Heart left ventricle (tissue), 16 donors: ENCODE results near the gene RBP5. TPM values are rescaled to one million over a fixed set of nuclear protein-coding genes. Genes with fewer than 3 reads are reported as not detected.
A peak's percentile ranks its signal among the peaks of the same experiment; 100 is the strongest.

ENCODE experiments used
- ATAC-seq, 4 donors: fragments of 200-7000 bp; cut with Tn5 transposase; one replicate each; pipeline ENCODE4 v1.9.1; 2020 to 2022; ENCODE audit warnings: moderate library complexity in 4 of 4, mild to moderate bottlenecking in 3 of 4, moderate number of reproducible peaks in 1 of 4
- DNase-seq, 5 donors: peaks; one replicate each; pipeline ENCODE4 v3.0.0-alpha.2; 2020
- H3K27ac ChIP-seq, 12 donors: fragments of 200-600 bp; sonication (generic) in 4 of 12; one replicate each; pipeline versions ENCODE4 v1.5.0 to v1.8.0; 2016 to 2022; ENCODE audit warnings: mild to moderate bottlenecking in 2 of 12
- H3K27me3 ChIP-seq, 9 donors: fragments of 200-600 bp; sonication (generic) in 2 of 9; one replicate each; pipeline versions ENCODE4 v1.5.1 to v1.8.0; 2016 to 2022; ENCODE audit warnings: mild to moderate bottlenecking in 3 of 9
- H3K36me3 ChIP-seq, 9 donors: fragments of 200-600 bp; sonication (generic) in 2 of 9; one replicate each; pipeline versions ENCODE4 v1.5.0 to v1.8.0; 2018 to 2022; ENCODE audit warnings: mild to moderate bottlenecking in 2 of 9
- H3K4me1 ChIP-seq, 12 donors: fragments of 200-600 bp; sonication (generic) in 4 of 12; one replicate each; pipeline versions ENCODE4 v1.5.0 to v1.8.0; 2016 to 2022; ENCODE audit warnings: mild to moderate bottlenecking in 3 of 12
- H3K4me3 ChIP-seq, 12 donors: fragments of 200-600 bp; sonication (generic) in 4 of 12; one replicate each; pipeline versions ENCODE4 v1.5.0 to v1.8.0; 2017 to 2022; ENCODE audit warnings: mild to moderate bottlenecking in 9 of 12, moderate library complexity in 4 of 12
- H3K9me3 ChIP-seq, 12 donors: fragments of 200-600 bp; sonication (generic) in 4 of 12; one replicate each; pipeline versions ENCODE4 v1.5.0 to v1.8.0; 2016 to 2022; ENCODE audit warnings: mild to moderate bottlenecking in 1 of 12
- POLR2A ChIP-seq, 2 donors: fragments of 450-650 bp; IDR thresholded peaks; one replicate each; pipeline ENCODE4 v1.6.1; 2017; ENCODE audit warnings: antibody characterized with exemption in 2 of 2, mild to moderate bottlenecking in 2 of 2, moderate library complexity in 2 of 2
- WGBS, 4 donors: extraction: QIAGEN DNeasy Blood & Tissue Kit in 2 of 4; methylation state at CpG; one replicate each; pipeline versions ENCODE4 v1.1.5 to v1.1.7; 2013 to 2018; 5-methylcytosine and 5-hydroxymethylcytosine counted together
- intact Hi-C, 10 donors: fragments of 100-400 bp; cut with DNase I; formaldehyde crosslinking; loops; one replicate each; pipeline versions ENCODE4 v1.11.1 to v1.14.2; 2022
- polyA plus RNA-seq, 2 donors: library from polyadenylated mRNA; stranded (reverse); fragments of 200-250 nt; gene quantifications; one replicate each; pipeline ENCODE4 v1.2.3, GENCODE V29; 2013
- total RNA-seq, 9 donors: library from RNA; depleted of rRNA in 2 of 9; stranded (reverse); fragments of >200 nt in 2 of 9; fragmentation: NEBNext Ultra II Directional in 3 of 9; extraction: Animal tissue kit (Norgen Biotek cat#: 25700) in 3 of 9; gene quantifications; one replicate each; pipeline versions ENCODE4 v1.1.0 to v1.2.4, GENCODE V29; 2016 to 2023
- TF ChIP-seq, protein P1 (sequence below), 12 donors: fragments of 200-600 bp; sonication (generic) in 4 of 12; IDR thresholded peaks; one replicate each; pipeline versions ENCODE4 v1.5.0 to v1.8.0; 2018 to 2022; ENCODE audit warnings: antibody characterized with exemption in 12 of 12, mild to moderate bottlenecking in 5 of 12
- donor health status: ischemic (EF 13 %, LVEDD 7.1; RV severe dilation, severe dysfunction).
- donor health status: healthy with polysubstance abuse.
- donor health status: DM: no; HTN: yes; CAD: no.
- donor health status: DM: no; HTN: no; CAD: no.
- donor health status: ischemic (EF 25% LVEDD 6.9; RV normal size, moderate dysfunction).
- donor health status: ischemic (EF 25% LVEDD 5.7; RV mildly dilated, moderate dysfunction).
- donor health status: healthy.
- donor health status: DM: yes; HTN: yes; CAD: no.
- donor health status: ischemic (EF 35%, LVEDD 5.7; RV mildly dilated, moderate dysfunction).
- donor health status: nonischemic (EF 11% LVEDD 7.7; RV severe dilation, severe dysfunction).
- donor health status: DM: yes; HTN: yes; CAD: no.
- donor health status: PGD.
- donor health status: ischemic (EF 29% LVEDD 5.4; RV normal size, mild dysfunction).
- donor health status: nonischemic (EF 23%, LVEDD 6.1; RV moderate dilation, normal function).

Gene RBP5
- total and polyA plus RNA-seq, 11 donors: 0.34 to 2.1 (median 0.90) TPM; not detected in 7

DNA sequence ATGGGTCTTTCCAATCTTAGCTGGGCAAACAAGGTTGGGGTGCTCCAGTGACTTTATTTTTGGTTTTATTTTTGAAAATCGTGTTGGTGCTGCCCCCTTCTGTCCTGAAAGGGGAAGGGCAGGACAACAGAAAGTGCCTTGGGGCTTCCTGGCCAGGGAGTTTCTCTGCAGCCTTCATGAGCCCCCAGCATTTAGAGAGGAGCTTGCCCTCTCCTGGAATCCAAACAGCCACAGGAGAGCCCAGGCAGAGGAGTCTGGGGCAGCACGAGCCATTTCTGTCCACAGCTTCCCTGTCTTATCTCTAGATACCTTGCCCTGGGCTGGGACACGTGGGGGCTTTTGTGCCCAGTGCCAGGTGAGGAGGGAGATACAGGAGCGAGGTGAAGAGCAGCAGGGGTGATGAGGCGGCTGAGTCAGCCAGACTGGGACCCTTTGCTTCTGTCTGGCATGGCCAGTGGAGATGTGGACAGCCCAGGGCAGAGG is 15.3 kb downstream of the RBP5 start:
- no peaks in the 10 kb centered on the region for H3K27me3 ChIP-seq
- H3K4me1 ChIP-seq: peaks cover 0 to 26% (median 5%) of the 10 kb centered on the region in 12 donors
- H3K27ac ChIP-seq: no peak overlapping the region
- 23 to 42% (median 35%) methylated on average over 4 to 5 of the region's 5 CpGs for WGBS, 4 donors
- no peak overlapping the region for H3K4me3 ChIP-seq
- intact Hi-C loops: loop anchor here in 4 of 10 donors (1.0 to 5.0 kb wide), 6 partner anchors 53 to 246 kb away; partner anchors contain the start of genes ATN1 (in 1 of the 4), C1S (in 1 of the 4), LPCAT3 (in 1 of the 4) and TPI1 (in 1 of the 4)
- ATAC-seq: no peak
- no peaks in the 10 kb centered on the region for H3K9me3 ChIP-seq
- no peak for DNase-seq
- H3K36me3 ChIP-seq: peaks cover 0 to 19% (median 0%) of the 10 kb centered on the region in 9 donors
- no peak for TF ChIP-seq POLR2A (IDR thresholded peaks at IDR 0.05)
- TF ChIP-seq, protein P1, sequence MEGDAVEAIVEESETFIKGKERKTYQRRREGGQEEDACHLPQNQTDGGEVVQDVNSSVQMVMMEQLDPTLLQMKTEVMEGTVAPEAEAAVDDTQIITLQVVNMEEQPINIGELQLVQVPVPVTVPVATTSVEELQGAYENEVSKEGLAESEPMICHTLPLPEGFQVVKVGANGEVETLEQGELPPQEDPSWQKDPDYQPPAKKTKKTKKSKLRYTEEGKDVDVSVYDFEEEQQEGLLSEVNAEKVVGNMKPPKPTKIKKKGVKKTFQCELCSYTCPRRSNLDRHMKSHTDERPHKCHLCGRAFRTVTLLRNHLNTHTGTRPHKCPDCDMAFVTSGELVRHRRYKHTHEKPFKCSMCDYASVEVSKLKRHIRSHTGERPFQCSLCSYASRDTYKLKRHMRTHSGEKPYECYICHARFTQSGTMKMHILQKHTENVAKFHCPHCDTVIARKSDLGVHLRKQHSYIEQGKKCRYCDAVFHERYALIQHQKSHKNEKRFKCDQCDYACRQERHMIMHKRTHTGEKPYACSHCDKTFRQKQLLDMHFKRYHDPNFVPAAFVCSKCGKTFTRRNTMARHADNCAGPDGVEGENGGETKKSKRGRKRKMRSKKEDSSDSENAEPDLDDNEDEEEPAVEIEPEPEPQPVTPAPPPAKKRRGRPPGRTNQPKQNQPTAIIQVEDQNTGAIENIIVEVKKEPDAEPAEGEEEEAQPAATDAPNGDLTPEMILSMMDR (IDR thresholded peaks at IDR 0.05): peak; percentile 75 to 89 (median 85)

GRCh38 chr12:7112041-7112440 is 16.6 kb downstream of the RBP5 start:
- no peaks in the 10 kb centered on the region for H3K27me3 ChIP-seq
- H3K9me3 ChIP-seq: no peaks in the 10 kb centered on the region
- peaks cover 0 to 37% (median 10%) of the 10 kb centered on the region in 12 donors for H3K4me1 ChIP-seq
- ATAC-seq (no peak), DNase-seq (no peak)
- TF ChIP-seq, protein P1 (IDR thresholded peaks at IDR 0.05): no peak
- no peak overlapping the region for H3K4me3 ChIP-seq
- peak overlapping the region in 1 of 12 donors; percentile 1 for H3K27ac ChIP-seq
- intact Hi-C loops: loop anchor here in 4 of 10 donors (5.0 kb wide), 5 partner anchors 95 to 245 kb away; partner anchors contain the start of genes ATN1 (in 1 of the 4), LPCAT3 (in 1 of the 4) and TPI1 (in 1 of the 4)
- 78 to 85% (median 81%) methylated on average over 4 of the region's 4 CpGs for WGBS, 4 donors
- H3K36me3 ChIP-seq: peaks cover 0 to 14% (median 0%) of the 10 kb centered on the region in 9 donors

DNA sequence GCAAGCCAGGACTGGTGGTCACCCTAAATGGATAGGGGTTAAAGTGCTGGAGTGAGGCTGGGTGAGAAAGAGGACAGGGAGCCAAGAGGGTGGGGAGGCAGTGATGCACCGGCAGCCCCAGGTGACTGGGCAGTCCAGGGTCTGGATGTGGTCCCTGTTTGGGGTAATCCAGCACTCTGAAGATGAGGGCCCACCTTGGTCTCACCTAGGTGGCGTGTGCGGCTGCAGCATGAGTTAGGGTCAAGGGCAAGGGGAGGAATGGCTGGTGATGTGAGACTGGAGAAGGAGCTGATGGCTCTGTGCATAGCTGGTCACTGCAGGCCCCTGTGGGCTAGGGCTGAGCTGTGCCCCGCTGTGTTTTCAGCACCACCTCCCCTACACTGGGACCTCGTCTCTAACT is 18.0 kb downstream of the RBP5 start:
- whole genome bisulfite sequencing, 4 donors: 89 to 95% (median 94%) methylated on average over 5 of the region's 5 CpGs
- no peak for DNase-seq
- intact Hi-C loops: loop anchor here in 4 of 10 donors (5.0 kb wide), 5 partner anchors 93 to 243 kb away; partner anchors contain the start of genes ATN1 (in 1 of the 4), LPCAT3 (in 1 of the 4) and TPI1 (in 1 of the 4)
- Histone ChIP-seq H3K27ac (no peak overlapping the region), H3K36me3 (peaks cover 0 to 9% (median 0%) of the 10 kb centered on the region in 9 donors), H3K9me3 (peaks cover 0 to 10% (median 5%) of the 10 kb centered on the region in 12 donors), H3K4me3 (no peak overlapping the region), H3K27me3 (no peaks in the 10 kb centered on the region), H3K4me1 (peaks cover 0 to 41% (median 10%) of the 10 kb centered on the region in 12 donors)
- no peak for ATAC-seq
- TF ChIP-seq, protein P1 (IDR thresholded peaks at IDR 0.05): no peak
- TF ChIP-seq POLR2A (IDR thresholded peaks at IDR 0.05): no peak

- DNase-seq: no peak
- Histone ChIP-seq H3K4me3 (peak overlapping the region in 7 of 12 donors; percentile 59 to 76 (median 70)), H3K36me3 (peaks cover 0 to 2% (median 0%) of the 10 kb centered on the region in 9 donors), H3K27me3 (no peaks in the 10 kb centered on the region), H3K9me3 (peaks cover 0 to 12% (median 5%) of the 10 kb centered on the region in 12 donors), H3K27ac (peak overlapping the region in 11 of 12 donors; percentile 75 to 94 (median 91)), H3K4me1 (peaks cover 0 to 41% (median 10%) of the 10 kb centered on the region in 12 donors)
- ATAC-seq: no peak
- TF ChIP-seq, protein P1 (IDR thresholded peaks at IDR 0.05): no peak
- no peak for TF ChIP-seq POLR2A (IDR thresholded peaks at IDR 0.05)
- WGBS, 4 donors: 62 to 70% (median 66%) methylated on average over 5 of the region's 5 CpGs
- intact Hi-C loops: loop anchor here in 9 of 10 donors (1.0 to 10.0 kb wide), 8 partner anchors 17 to 167 kb away; partner anchors contain the start of genes C1S (in 8 of the 9), C12orf57 (in 3 of the 9), RNU7-1 (in 2 of the 9) and C1R (in 1 of the 9)
These were observed 19.1 kb downstream of the RBP5 start for GRCh38 chr12:7109572-7109920.
